Right lobe of liver (tissue), 4 donors: ENCODE data around the gene FKBP9.

Source experiments
- CTCF ChIP-seq, 4 donors: fragments of 200-600 bp in 3 of 4; fragments of 450-650 bp in 1 of 4; IDR thresholded peaks; one replicate each; pipeline versions ENCODE4 v1.5.1 to v1.8.0; 2016 to 2022; ENCODE audit warnings: antibody characterized with exemption in 4 of 4, mild to moderate bottlenecking in 2 of 4
- POLR2A ChIP-seq: fragments of 450-650 bp; IDR thresholded peaks from one replicate; pipeline ENCODE4 v1.6.1; 2017; ENCODE audit warnings: antibody characterized with exemption, mild to moderate bottlenecking
- donor health status: DM: no; HTN: no; CAD: no.
- donor health status: DM: no; HTN: no; CAD: no.
- donor health status: DM: no; HTN: yes; CAD: no.

- TF ChIP-seq CTCF (IDR thresholded peaks at IDR 0.05) (no peak), POLR2A (no peak)
Measured at GRCh38 chr7:33009734-33010133, 52.5 kb downstream of the FKBP9 start.
